SW480 (cell line): ENCODE data around the gene PGA5.
"Not testable (repeated sequence)": the region's sequence is repeated elsewhere in the genome, so short reads cannot be mapped to it uniquely, and the experiment has no call there.

ENCODE experiments used
- DNase-seq: peaks from one replicate; pipeline ENCODE4 v3.0.0-alpha.2; 2016; ENCODE audit warnings: low spot score

Gene PGA5

GRCh38 chr11:61240875-61241274 lies at the start of gene PGA5:
PGA5 (plus strand) TSS chr11:61241175; CDS start chr11:61241227, 52 bp downstream.
- not testable (repeated sequence) for DNase-seq

GRCh38 chr11:61193596-61193995 lies 47.4 kb upstream of the PGA5 start:
- no peak for DNase-seq

DNA sequence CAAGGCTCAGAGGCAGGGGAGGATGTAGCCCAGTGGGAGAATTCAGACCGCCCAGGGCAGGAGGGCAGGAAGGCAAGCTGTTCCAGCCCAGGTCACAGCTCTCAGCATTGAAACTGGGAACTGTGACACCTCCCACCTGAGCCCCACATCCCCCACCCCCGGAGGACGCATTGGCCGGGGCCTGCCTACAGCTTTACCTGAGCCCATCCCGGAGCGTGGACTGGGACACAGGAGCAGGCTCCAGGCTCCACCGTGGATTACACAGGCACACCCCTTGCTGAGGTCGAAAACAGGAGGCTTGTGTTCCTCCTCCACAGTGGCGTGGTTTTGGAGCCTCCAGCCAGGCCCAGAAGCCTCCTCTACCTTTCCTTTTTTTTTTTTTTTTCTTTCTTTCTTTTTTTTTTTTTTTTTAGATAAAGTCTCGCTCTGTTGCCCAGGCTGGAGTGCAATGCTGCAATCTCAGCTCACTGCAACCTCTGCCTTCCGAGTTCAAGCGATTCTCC lies 46.8 kb upstream of the PGA5 start:
- DNase-seq: no peak

DNA sequence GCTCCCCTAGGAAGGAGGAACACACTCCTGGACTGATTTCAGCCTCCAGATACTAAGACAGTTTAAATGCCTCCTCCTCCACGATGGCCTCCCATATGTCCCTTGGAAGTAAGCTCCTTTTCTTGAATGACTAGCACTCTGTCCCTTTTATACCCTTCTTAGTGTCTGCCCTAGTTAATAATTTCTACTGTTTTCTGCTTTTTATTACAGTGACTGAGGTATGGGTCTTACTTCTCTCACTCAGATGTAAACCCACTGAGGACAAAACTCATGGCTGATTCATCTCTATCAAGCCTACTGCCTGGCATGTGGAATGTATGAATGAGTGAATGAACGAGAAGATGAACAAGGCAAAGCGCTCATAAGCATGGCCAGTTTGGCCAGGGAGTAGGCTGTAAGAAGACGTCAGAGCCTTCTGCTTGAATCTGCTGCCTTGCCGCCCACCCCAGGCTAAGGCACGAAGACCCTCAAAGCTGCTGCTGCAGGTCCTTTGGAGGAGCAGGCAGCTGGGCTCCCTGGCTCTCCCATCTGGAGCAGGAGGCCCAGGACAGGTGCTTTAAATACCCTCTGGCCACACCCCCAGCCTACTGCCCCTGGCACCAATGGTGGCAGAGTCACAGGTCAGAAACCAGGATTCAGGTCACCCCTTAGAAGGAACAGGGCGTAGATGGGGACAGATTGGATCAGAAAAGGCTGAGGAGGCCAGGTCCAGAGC lies 45.8 kb upstream of the PGA5 start:
- no peak for DNase-seq

DNA sequence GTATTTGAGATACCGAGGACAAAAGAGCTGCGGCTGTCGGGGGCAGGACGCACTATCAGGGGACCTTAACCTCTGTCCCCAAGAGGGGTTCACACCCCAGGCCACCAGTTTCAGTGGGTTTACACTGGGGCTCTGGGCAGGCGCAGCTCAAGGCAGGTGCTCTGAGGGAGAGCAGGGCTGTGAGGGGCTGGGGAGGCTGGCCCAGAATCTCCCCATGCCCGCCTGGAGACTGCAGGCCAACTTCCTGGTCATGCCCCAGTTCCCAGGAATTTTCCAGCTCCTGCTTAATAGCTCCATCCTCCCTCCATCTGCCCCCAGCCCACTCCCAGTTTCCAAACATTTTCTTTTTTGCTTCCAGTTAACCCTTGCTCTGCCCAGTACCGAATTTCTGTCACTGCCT lies 45.3 kb upstream of the PGA5 start:
- DNase-seq: no peak

GRCh38 chr11:61198361-61198760 lies 42.6 kb upstream of the PGA5 start:
- DNase-seq: no peak

- no peak for DNase-seq
Observed at GRCh38 chr11:61198948-61199523, 41.9 kb upstream of the PGA5 start.

GRCh38 chr11:61201476-61201875 lies 39.5 kb upstream of the PGA5 start:
- DNase-seq: no peak

GRCh38 chr11:61202950-61203746 lies 37.8 kb upstream of the PGA5 start, which contains the start of gene PGA3:
PGA3 (plus strand) TSS chr11:61203515; CDS start chr11:61203565, 50 bp downstream.
- not testable (repeated sequence) for DNase-seq

- not testable (repeated sequence) for DNase-seq
Observed at GRCh38 chr11:61203873-61204272, 37.1 kb upstream of the PGA5 start.

DNA sequence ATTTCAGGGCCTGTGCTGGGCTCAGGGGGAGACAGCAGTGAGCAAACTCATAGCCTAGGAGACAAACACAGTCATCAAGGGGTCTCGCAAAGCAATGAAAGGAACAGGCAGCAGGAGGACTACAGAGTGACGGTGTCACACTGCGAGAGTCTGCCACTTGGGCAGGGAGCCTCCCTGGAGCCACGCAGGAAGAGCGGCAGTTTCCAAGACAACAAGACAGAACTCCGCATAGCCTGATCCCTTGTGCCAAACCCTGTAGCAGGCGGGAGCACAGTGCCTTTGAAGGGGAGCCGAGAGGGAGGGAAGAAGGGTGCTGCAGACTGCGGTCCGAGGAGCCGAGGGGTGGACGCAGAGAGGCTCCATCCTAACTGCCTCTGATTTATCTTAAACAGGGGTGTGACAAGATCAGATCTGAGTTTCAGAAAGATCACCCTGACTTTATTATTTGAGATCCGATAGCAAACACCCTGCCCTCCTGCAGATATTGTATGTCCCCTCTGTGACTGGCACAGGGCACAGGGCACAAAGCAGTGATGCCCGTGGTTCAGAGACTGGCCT lies 36.4 kb upstream of the PGA5 start:
- not testable (repeated sequence) for DNase-seq

GRCh38 chr11:61207636-61208310 lies 33.2 kb upstream of the PGA5 start:
- not testable (repeated sequence) for DNase-seq

DNA sequence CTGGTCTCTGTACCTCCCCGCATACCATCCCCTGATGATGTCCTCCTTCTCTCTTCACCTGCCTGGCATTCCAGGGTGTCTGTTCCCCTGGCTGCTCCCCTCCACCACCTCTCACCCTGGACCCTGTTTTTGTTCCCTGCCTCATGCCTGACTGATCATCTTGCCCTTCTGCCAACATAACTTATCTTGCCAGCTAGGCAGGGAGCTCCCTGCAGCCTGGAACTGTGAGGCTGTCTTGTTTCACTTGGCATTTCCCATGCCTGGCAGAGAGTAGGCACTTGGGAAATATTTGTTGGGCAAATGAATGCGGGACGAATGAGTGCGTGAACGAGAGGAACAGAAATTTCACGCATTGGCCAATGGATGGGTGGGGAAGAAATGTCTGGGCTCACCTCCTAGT lies 30.3 kb upstream of the PGA5 start:
- DNase-seq: not testable (repeated sequence)

DNA sequence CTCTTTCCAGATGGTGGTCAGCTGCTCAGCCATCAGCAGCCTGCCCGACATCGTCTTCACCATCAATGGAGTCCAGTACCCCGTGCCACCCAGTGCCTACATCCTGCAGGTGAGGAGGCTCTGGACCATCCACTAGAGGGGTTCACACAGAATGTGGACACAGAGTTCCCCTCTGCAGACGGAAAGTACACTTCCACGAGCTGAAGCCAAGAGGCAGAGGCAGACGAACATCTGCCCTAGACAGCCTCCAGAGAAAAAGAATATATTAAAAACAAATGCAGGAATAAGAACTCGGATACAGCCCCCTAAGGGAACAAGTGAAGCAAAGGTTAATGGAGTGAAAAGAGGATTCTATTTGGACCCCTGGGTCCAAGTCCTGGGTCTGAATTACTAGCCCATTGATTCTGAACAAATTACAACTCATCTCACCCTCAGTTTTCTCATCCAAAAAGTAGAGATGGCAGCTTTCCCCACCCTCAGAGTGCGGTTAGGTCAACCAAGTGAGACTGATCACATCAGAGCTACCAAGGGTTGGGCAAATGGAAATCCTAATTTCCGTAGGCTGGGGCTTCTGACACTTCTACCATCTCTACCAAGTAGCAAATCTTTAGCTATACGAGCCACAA lies 29.5 kb upstream of the PGA5 start:
- DNase-seq: not testable (repeated sequence)

GRCh38 chr11:61212202-61212601 lies 28.8 kb upstream of the PGA5 start:
- DNase-seq: not testable (repeated sequence)

DNA sequence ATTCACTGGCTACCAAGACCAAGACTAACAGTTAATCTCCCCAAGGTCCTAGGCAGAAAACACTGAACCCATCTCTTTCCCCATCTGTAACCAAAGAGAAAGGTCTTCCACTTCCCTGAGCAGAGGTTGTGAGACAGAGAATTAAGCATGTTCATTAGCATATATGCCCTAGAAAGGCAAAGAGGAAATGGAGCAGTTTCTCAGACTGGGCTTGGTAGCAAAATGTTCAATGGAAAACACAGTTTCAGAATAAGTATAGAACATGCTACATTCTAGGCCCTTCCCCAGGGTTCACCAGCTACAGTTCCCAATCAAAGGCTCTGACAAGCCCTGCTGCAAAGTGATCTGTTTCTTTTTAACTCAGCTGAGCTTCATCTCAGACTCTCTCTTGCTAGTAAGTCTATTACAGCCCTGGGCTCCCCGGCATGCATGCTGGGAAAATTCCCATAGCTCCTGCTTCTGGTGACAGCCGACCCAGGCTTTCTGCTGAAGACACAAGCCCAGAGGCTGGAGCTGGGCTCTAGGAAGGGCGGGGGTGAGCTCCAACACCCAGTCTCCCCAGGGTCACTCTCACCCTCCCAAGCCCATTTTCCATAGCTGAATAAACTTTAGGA lies 27.2 kb upstream of the PGA5 start:
- DNase-seq: not testable (repeated sequence)

- DNase-seq: not testable (repeated sequence)
Observed at GRCh38 chr11:61218306-61218705, 22.7 kb upstream of the PGA5 start.

- DNase-seq: not testable (repeated sequence)
Observed at GRCh38 chr11:61219016-61219415, 22.0 kb upstream of the PGA5 start.

GRCh38 chr11:61222047-61222446 lies 18.9 kb upstream of the PGA5 start, which contains the start of gene PGA4:
PGA4 (plus strand) TSS chr11:61222347; CDS start chr11:61222401, 54 bp downstream.
- DNase-seq: not testable (repeated sequence)

- not testable (repeated sequence) for DNase-seq
Observed at GRCh38 chr11:61222692-61223091, 18.3 kb upstream of the PGA5 start.
